Measurements from ENCODE around the gene VRTN. TPM values are rescaled to one million over a fixed set of nuclear protein-coding genes. Genes with fewer than 3 reads are reported as not detected.

VRTN gene
- total RNA-seq, 1 donor from 2014 or later: not detected

- intact Hi-C loops (cut with DNase I): no loop called here
- TF ChIP-seq CTCF (IDR thresholded peaks at IDR 0.05): no peak
- no peaks in the 10 kb centered on the region for H3K9me3 ChIP-seq
- DNase-seq (ENCODE audit: low spot score in 2 of 2): no peak
- H3K4me3 ChIP-seq: no peak overlapping the region
- H3K4me1 ChIP-seq: peaks cover 0 to 5% of the 10 kb centered on the region in 2 donors
- no peak overlapping the region for H3K27ac ChIP-seq
- H3K36me3 ChIP-seq: no peaks in the 10 kb centered on the region
- no peaks in the 10 kb centered on the region for H3K27me3 ChIP-seq
These were observed 57.4 kb downstream of the VRTN start for GRCh38 chr14:74405663-74406062.

GRCh38 chr14:74407021-74407800 lies 58.9 kb downstream of the VRTN start:
- intact Hi-C loops (cut with DNase I): no loop called here
- no peak for DNase-seq (ENCODE audit: low spot score in 2 of 2)
- no peak overlapping the region for H3K27ac ChIP-seq

GRCh38 chr14:74407801-74408154 lies 59.5 kb downstream of the VRTN start:
- DNase-seq (ENCODE audit: low spot score in 2 of 2): no peak
- no peaks in the 10 kb centered on the region for H3K4me1 ChIP-seq
- H3K4me3 ChIP-seq: no peak overlapping the region
- intact Hi-C loops (cut with DNase I): no loop called here
- no peaks in the 10 kb centered on the region for H3K9me3 ChIP-seq
- no peak overlapping the region for H3K27ac ChIP-seq
- H3K27me3 ChIP-seq: no peaks in the 10 kb centered on the region
- TF ChIP-seq CTCF (IDR thresholded peaks at IDR 0.05): no peak
- no peaks in the 10 kb centered on the region for H3K36me3 ChIP-seq

More at GRCh38 chr14:74407021-74407800, 58.9 kb downstream of the VRTN start:
- H3K9me3 ChIP-seq: no peaks in the 10 kb centered on the region
- H3K4me1 ChIP-seq: no peaks in the 10 kb centered on the region
- no peaks in the 10 kb centered on the region for H3K27me3 ChIP-seq
- H3K4me3 ChIP-seq: no peak overlapping the region
- H3K36me3 ChIP-seq: no peaks in the 10 kb centered on the region
- no peak for TF ChIP-seq CTCF (IDR thresholded peaks at IDR 0.05)

GRCh38 chr14:74408870-74409269 lies 60.6 kb downstream of the VRTN start:
- no peaks in the 10 kb centered on the region for H3K9me3 ChIP-seq
- no peak overlapping the region for H3K27ac ChIP-seq
- no peak for DNase-seq (ENCODE audit: low spot score in 2 of 2)
- no peaks in the 10 kb centered on the region for H3K36me3 ChIP-seq
- H3K4me1 ChIP-seq: no peaks in the 10 kb centered on the region
- H3K4me3 ChIP-seq: no peak overlapping the region
- TF ChIP-seq CTCF (IDR thresholded peaks at IDR 0.05): no peak
- intact Hi-C loops (cut with DNase I): no loop called here
- H3K27me3 ChIP-seq: no peaks in the 10 kb centered on the region

GRCh38 chr14:74409441-74409840 lies 61.2 kb downstream of the VRTN start:
- H3K27me3 ChIP-seq: no peaks in the 10 kb centered on the region
- H3K4me1 ChIP-seq: no peaks in the 10 kb centered on the region
- DNase-seq (ENCODE audit: low spot score in 2 of 2): peak in 1 of 2 donors; percentile 25
- H3K27ac ChIP-seq: no peak overlapping the region
- no peaks in the 10 kb centered on the region for H3K9me3 ChIP-seq
- no peak for TF ChIP-seq CTCF (IDR thresholded peaks at IDR 0.05)
- no peaks in the 10 kb centered on the region for H3K36me3 ChIP-seq
- H3K4me3 ChIP-seq: no peak overlapping the region
- intact Hi-C loops (cut with DNase I): no loop called here

Other genes with a start within 250 kb of the VRTN start
- not detected for gene VSX2, start 109.0 kb upstream of the VRTN start, total RNA-seq
- 137 TPM for gene ABCD4, start 45.5 kb upstream of the VRTN start, total RNA-seq
- gene SYNDIG1L, start 77.7 kb downstream of the VRTN start, total RNA-seq: not detected
- 324 TPM for gene NPC2, start 144.8 kb downstream of the VRTN start, total RNA-seq
- gene ISCA2, start 145.3 kb downstream of the VRTN start, total RNA-seq: 10.0 TPM

Measured in ascending aorta (tissue), 2 donors.